Natural killer cell (primary cell): ENCODE data around the gene TDRD9. TPM values are rescaled to one million over a fixed set of nuclear protein-coding genes. Genes with fewer than 3 reads are reported as not detected.

Experiments
- ATAC-seq, 3 donors: fragments of 150-1000 bp in 2 of 3; fragments of 200-7000 bp in 1 of 3; cut with Tn5 transposase; 1 replicate in 1 of 3; 2 replicates in 2 of 3; pipeline ENCODE4 v1.10.0; 2021; ENCODE audit warnings: mild to moderate bottlenecking in 2 of 3, moderate library complexity in 2 of 3
- DNase-seq, 2 donors: peaks; one replicate each; pipeline versions ENCODE4 v3.0.0 to v3.0.0-alpha.2; 2013 to 2021; ENCODE audit warnings: mixed read lengths in 1 of 2
- H3K27ac ChIP-seq: one replicate; pipeline ENCODE4 v1.5.1; 2013; ENCODE audit warnings: mild to moderate bottlenecking, low read length
- H3K27me3 ChIP-seq: one replicate; pipeline ENCODE4 v1.6.1; 2013; ENCODE audit warnings: low read length; ENCODE audit not compliant: control insufficient read depth, insufficient read depth
- H3K36me3 ChIP-seq: one replicate; pipeline ENCODE4 v1.6.1; 2013; ENCODE audit warnings: low read length; ENCODE audit not compliant: control insufficient read depth, insufficient read depth
- H3K4me1 ChIP-seq: one replicate; pipeline ENCODE4 v1.6.1; 2013; ENCODE audit warnings: low read length; ENCODE audit not compliant: control insufficient read depth, insufficient read depth
- H3K4me3 ChIP-seq: one replicate; pipeline ENCODE4 v1.5.1; 2013; ENCODE audit warnings: low read length
- H3K9me3 ChIP-seq: one replicate; pipeline ENCODE4 v1.6.1; 2013; ENCODE audit warnings: low read length; ENCODE audit not compliant: control insufficient read depth, insufficient read depth
- H3K27ac Mint-ChIP-seq, 2 donors: one replicate each; pipeline ENCODE4 v1.8.0; 2022; ENCODE audit warnings: mild to moderate bottlenecking in 2 of 2, mixed read lengths in 2 of 2, moderate library complexity in 1 of 2
- H3K27me3 Mint-ChIP-seq, 2 donors: one replicate each; pipeline ENCODE4 v1.8.0; 2022; ENCODE audit warnings: low read depth in 2 of 2, mixed read lengths in 2 of 2
- H3K36me3 Mint-ChIP-seq: one replicate; pipeline ENCODE4 v1.8.0; 2022; ENCODE audit warnings: mixed read lengths
- H3K4me1 Mint-ChIP-seq, 2 donors: one replicate each; pipeline ENCODE4 v1.8.0; 2022; ENCODE audit warnings: mixed read lengths in 2 of 2
- H3K4me3 Mint-ChIP-seq: one replicate; pipeline ENCODE4 v1.8.0; 2022; ENCODE audit warnings: mild to moderate bottlenecking, moderate library complexity, mixed read lengths
- H3K9me3 Mint-ChIP-seq, 2 donors: one replicate each; pipeline ENCODE4 v1.8.0; 2022; ENCODE audit warnings: mixed read lengths in 2 of 2
- WGBS: methylation state at CpG from one replicate; pipeline ENCODE4 v1.1.7; 2013; ENCODE audit warnings: missing lambda C conversion rate; ENCODE audit not compliant: insufficient coverage; 5-methylcytosine and 5-hydroxymethylcytosine counted together
- intact Hi-C: fragments of 100-400 bp; cut with micrococcal nuclease; formaldehyde crosslinking; loops from one replicate; pipeline ENCODE4 v1.14.2; 2022
- total RNA-seq, 4 donors: library from RNA; stranded (reverse); fragments of 120-200 nt in 1 of 4; gene quantifications; one replicate each; pipeline versions ENCODE4 v1.2.3 to v1.2.4, GENCODE V29; 2013 to 2022
- TF ChIP-seq, protein P1 (sequence below): fragments of 200-600 bp; IDR thresholded peaks from one replicate; pipeline ENCODE4 v1.8.0; 2022; ENCODE audit warnings: antibody characterized with exemption

TDRD9 gene
- total RNA-seq, 3 donors from 2014 or later (not counting 1 experiment from before 2014, with no cell fraction given): 0.75 to 2.2 (median 1.4) TPM

- intact Hi-C loops: no loop called here
- WGBS: 98% methylated on average over 6 of the region's 10 CpGs
- Histone ChIP-seq H3K9me3 (no peaks in the 10 kb centered on the region), H3K4me1 (no peaks in the 10 kb centered on the region), H3K27ac (no peak overlapping the region), H3K27me3 (peaks cover 2% of the 10 kb centered on the region), H3K4me3 (no peak overlapping the region), H3K36me3 (no peaks in the 10 kb centered on the region)
- no peaks in the 10 kb centered on the region for H3K36me3 Mint-ChIP-seq
- H3K9me3 Mint-ChIP-seq: no peaks in the 10 kb centered on the region
- no peak for ATAC-seq
- peaks cover 0 to 5% of the 10 kb centered on the region in 2 donors for H3K27me3 Mint-ChIP-seq
- TF ChIP-seq, protein P1, sequence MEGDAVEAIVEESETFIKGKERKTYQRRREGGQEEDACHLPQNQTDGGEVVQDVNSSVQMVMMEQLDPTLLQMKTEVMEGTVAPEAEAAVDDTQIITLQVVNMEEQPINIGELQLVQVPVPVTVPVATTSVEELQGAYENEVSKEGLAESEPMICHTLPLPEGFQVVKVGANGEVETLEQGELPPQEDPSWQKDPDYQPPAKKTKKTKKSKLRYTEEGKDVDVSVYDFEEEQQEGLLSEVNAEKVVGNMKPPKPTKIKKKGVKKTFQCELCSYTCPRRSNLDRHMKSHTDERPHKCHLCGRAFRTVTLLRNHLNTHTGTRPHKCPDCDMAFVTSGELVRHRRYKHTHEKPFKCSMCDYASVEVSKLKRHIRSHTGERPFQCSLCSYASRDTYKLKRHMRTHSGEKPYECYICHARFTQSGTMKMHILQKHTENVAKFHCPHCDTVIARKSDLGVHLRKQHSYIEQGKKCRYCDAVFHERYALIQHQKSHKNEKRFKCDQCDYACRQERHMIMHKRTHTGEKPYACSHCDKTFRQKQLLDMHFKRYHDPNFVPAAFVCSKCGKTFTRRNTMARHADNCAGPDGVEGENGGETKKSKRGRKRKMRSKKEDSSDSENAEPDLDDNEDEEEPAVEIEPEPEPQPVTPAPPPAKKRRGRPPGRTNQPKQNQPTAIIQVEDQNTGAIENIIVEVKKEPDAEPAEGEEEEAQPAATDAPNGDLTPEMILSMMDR: no peak
- no peak for DNase-seq
- H3K27ac Mint-ChIP-seq: no peak overlapping the region
- H3K4me3 Mint-ChIP-seq: no peak overlapping the region
- H3K4me1 Mint-ChIP-seq: no peaks in the 10 kb centered on the region
Observed at GRCh38 chr14:103998027-103998426, 69.8 kb downstream of the TDRD9 start.

GRCh38 chr14:103999795-104000440 lies 71.7 kb downstream of the TDRD9 start:
- H3K27me3 ChIP-seq: no peaks in the 10 kb centered on the region

GRCh38 chr14:104001003-104001402 lies 72.7 kb downstream of the TDRD9 start:
- Histone ChIP-seq H3K9me3 (no peaks in the 10 kb centered on the region), H3K4me1 (no peaks in the 10 kb centered on the region), H3K27me3 (no peaks in the 10 kb centered on the region), H3K27ac (no peak overlapping the region), H3K4me3 (no peak overlapping the region), H3K36me3 (no peaks in the 10 kb centered on the region)
- WGBS: 78% methylated on average over 3 of the region's 4 CpGs
- Mint-ChIP-seq H3K4me1 (no peaks in the 10 kb centered on the region), H3K9me3 (no peaks in the 10 kb centered on the region), H3K36me3 (no peaks in the 10 kb centered on the region), H3K27me3 (peaks cover 0 to 7% of the 10 kb centered on the region in 2 donors), H3K4me3 (no peak overlapping the region), H3K27ac (no peak overlapping the region)
- DNase-seq (peak; percentile 16 to 33), ATAC-seq (peak; percentile 53 to 78 (median 55))
- intact Hi-C loops: loop anchor here (1.0 kb wide), 1 partner anchor 193 kb away; no protein-coding TSS in a partner anchor
- TF ChIP-seq, protein P1: peak; percentile 30

More at GRCh38 chr14:103999795-104000440, 71.7 kb downstream of the TDRD9 start:
- Mint-ChIP-seq H3K36me3 (no peaks in the 10 kb centered on the region), H3K4me3 (no peak overlapping the region), H3K27ac (no peak overlapping the region), H3K4me1 (no peaks in the 10 kb centered on the region), H3K9me3 (no peaks in the 10 kb centered on the region), H3K27me3 (peaks cover 0 to 2% of the 10 kb centered on the region in 2 donors)
- no peaks in the 10 kb centered on the region for H3K9me3 ChIP-seq
- DNase-seq (no peak), ATAC-seq (no peak)
- 80% methylated on average over 2 of the region's 7 CpGs for WGBS
- TF ChIP-seq, protein P1: no peak
- H3K36me3 ChIP-seq: no peaks in the 10 kb centered on the region
- H3K27ac ChIP-seq: no peak overlapping the region
- H3K4me3 ChIP-seq: no peak overlapping the region
- intact Hi-C loops: no loop called here
- no peaks in the 10 kb centered on the region for H3K4me1 ChIP-seq

GRCh38 chr14:104003616-104004015 lies 75.4 kb downstream of the TDRD9 start:
- ATAC-seq (no peak), DNase-seq (no peak)
- no peaks in the 10 kb centered on the region for H3K4me1 Mint-ChIP-seq
- no peaks in the 10 kb centered on the region for H3K9me3 Mint-ChIP-seq
- Histone ChIP-seq H3K9me3 (no peaks in the 10 kb centered on the region), H3K27me3 (no peaks in the 10 kb centered on the region), H3K4me3 (no peak overlapping the region), H3K4me1 (no peaks in the 10 kb centered on the region), H3K36me3 (no peaks in the 10 kb centered on the region), H3K27ac (no peak overlapping the region)
- no peak overlapping the region for H3K4me3 Mint-ChIP-seq
- H3K27ac Mint-ChIP-seq: no peak overlapping the region
- H3K27me3 Mint-ChIP-seq: peaks cover 0 to 10% of the 10 kb centered on the region in 2 donors
- intact Hi-C loops: no loop called here
- TF ChIP-seq, protein P1: no peak
- no peaks in the 10 kb centered on the region for H3K36me3 Mint-ChIP-seq
- 94% methylated on average over 6 of the region's 6 CpGs for WGBS
